Measurements from ENCODE around the gene HAND2. TPM values are rescaled to one million over a fixed set of nuclear protein-coding genes. Genes with fewer than 3 reads are reported as not detected.

HAND2 gene
- total RNA-seq, 4 donors from 2014 or later: 0.31 to 3.8 (median 1.8) TPM

DNA sequence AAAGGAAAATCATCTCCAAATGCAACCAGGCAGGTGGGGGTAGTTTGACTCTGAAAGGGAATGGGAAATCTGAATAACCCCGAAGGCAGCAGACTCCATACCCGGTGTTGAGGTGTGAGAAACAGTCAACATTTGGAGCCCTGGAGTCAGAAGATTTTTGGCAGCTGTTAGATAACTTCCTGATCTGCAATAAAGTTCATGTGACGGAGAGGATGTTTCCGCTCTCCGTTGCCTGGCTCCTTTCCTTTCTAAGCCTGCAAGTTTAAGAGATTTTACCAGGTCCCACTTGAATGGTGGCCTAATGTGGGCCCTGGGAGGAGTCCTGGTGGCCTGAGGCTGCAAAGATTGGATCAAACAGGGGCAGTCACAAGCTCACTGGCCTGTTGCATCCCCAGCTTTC is 27.7 kb downstream of the HAND2 start:
- 41 to 50% methylated on average over 5 of the region's 5 CpGs for WGBS, 2 donors
- DNase-seq: no peak
- H3K36me3 ChIP-seq: no peaks in the 10 kb centered on the region
- H3K9me3 ChIP-seq: peaks cover 0 to 4% (median 0%) of the 10 kb centered on the region in 3 donors
- H3K27me3 ChIP-seq: peaks cover 0 to 97% (median 24%) of the 10 kb centered on the region in 4 donors
- no peak overlapping the region for H3K4me3 ChIP-seq
- TF ChIP-seq, protein P1, sequence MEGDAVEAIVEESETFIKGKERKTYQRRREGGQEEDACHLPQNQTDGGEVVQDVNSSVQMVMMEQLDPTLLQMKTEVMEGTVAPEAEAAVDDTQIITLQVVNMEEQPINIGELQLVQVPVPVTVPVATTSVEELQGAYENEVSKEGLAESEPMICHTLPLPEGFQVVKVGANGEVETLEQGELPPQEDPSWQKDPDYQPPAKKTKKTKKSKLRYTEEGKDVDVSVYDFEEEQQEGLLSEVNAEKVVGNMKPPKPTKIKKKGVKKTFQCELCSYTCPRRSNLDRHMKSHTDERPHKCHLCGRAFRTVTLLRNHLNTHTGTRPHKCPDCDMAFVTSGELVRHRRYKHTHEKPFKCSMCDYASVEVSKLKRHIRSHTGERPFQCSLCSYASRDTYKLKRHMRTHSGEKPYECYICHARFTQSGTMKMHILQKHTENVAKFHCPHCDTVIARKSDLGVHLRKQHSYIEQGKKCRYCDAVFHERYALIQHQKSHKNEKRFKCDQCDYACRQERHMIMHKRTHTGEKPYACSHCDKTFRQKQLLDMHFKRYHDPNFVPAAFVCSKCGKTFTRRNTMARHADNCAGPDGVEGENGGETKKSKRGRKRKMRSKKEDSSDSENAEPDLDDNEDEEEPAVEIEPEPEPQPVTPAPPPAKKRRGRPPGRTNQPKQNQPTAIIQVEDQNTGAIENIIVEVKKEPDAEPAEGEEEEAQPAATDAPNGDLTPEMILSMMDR (IDR thresholded peaks at IDR 0.05): no peak
- TF ChIP-seq POLR2A (IDR thresholded peaks at IDR 0.05): no peak
- intact Hi-C loops (cut with DNase I): loop anchor here (10.0 kb wide), 1 partner anchor 187 kb away; no protein-coding TSS in a partner anchor
- H3K27ac ChIP-seq: no peak overlapping the region
- peaks cover 0 to 28% (median 9%) of the 10 kb centered on the region in 3 donors for H3K4me1 ChIP-seq

DNA sequence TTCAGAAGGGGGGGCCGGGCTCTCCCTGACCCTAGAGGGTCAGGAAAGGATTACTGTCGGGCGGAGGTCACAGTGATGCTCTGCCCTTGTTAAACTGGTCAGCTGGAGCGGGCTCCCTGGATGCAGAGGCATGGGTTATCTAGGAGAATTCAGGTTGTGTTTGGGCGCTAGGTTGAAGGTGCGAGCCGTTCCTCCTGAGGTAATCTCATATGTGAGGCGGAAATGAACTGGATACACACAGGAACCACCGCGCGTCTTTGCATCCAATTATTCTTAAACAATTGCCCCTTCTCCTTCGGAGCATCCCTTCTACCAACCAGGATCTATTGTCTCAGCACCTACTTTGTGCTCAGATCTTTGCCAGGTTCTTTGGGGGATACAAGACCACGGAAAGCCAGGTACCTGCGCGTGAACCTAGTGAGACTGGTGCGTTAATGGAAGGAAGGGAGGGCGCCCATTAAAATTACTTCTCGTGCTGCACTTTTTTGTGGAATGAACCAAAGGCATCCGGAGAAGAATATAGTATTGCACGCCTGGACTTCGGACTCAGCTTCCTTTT is 28.4 kb downstream of the HAND2 start:
- intact Hi-C loops (cut with DNase I): loop anchor here (10.0 kb wide), 1 partner anchor 187 kb away; no protein-coding TSS in a partner anchor
- Histone ChIP-seq H3K27me3 (peaks cover 0 to 97% (median 19%) of the 10 kb centered on the region in 4 donors), H3K27ac (no peak overlapping the region), H3K36me3 (no peaks in the 10 kb centered on the region), H3K4me3 (peak overlapping the region in 1 of 4 donors; percentile 54), H3K4me1 (peaks cover 0 to 25% (median 6%) of the 10 kb centered on the region in 3 donors), H3K9me3 (peaks cover 0 to 4% (median 0%) of the 10 kb centered on the region in 3 donors)
- WGBS, 2 donors: 46 to 49% methylated on average over 18 to 20 of the region's 21 CpGs
- TF ChIP-seq, protein P1 (IDR thresholded peaks at IDR 0.05): no peak
- no peak for TF ChIP-seq POLR2A (IDR thresholded peaks at IDR 0.05)
- DNase-seq: no peak

DNA sequence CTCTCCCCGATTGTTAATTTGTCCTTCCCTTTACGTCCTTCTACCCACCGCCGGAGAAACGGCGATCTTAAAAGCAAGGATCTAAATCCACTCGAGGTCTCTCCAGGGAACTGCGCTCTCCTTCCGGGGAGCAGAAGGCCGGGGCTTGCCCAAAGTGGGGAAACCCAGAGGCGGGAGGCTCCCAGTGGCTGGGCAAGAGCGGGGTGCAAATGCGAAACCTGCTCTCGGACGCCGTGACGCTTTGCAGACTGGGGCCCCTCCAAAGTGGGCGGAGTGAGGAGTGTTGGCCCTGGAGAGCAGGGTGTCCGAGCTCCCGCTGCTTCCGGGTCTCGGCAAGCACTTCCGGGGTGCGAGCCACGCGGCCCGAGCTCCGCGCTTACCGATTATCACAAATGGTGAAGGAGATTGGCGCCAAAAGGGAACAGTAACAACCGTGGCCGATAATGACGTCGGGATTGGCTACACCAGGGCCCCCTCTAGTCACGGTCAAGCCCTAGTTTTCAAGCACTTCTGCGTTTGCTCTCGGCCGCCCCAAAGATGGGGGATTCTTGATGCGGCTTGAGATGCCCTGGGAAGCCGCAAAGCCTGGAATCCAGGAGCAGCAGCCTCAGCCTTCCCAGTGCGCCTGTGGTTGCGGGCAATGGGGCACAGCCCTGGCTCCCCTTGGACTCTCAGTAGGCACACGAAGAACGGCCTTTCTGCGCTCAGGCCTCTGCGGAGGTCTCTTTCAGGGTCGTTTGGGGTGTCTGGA is 29.0 kb downstream of the HAND2 start:
- no peak overlapping the region for H3K27ac ChIP-seq
- H3K36me3 ChIP-seq: no peaks in the 10 kb centered on the region
- 30 to 67% methylated on average over 6 to 9 of the region's 48 CpGs for WGBS, 2 donors
- H3K27me3 ChIP-seq: peaks cover 0 to 95% (median 19%) of the 10 kb centered on the region in 4 donors
- peaks cover 0 to 19% (median 3%) of the 10 kb centered on the region in 3 donors for H3K4me1 ChIP-seq
- TF ChIP-seq POLR2A (IDR thresholded peaks at IDR 0.05): no peak
- TF ChIP-seq, protein P1 (IDR thresholded peaks at IDR 0.05): no peak
- H3K4me3 ChIP-seq: peak overlapping the region in 3 of 4 donors; percentile 23 to 54 (median 31)
- intact Hi-C loops (cut with DNase I): loop anchor here (10.0 kb wide), 1 partner anchor 186 kb away; no protein-coding TSS in a partner anchor
- peaks cover 0 to 4% (median 0%) of the 10 kb centered on the region in 3 donors for H3K9me3 ChIP-seq
- no peak for DNase-seq

DNA sequence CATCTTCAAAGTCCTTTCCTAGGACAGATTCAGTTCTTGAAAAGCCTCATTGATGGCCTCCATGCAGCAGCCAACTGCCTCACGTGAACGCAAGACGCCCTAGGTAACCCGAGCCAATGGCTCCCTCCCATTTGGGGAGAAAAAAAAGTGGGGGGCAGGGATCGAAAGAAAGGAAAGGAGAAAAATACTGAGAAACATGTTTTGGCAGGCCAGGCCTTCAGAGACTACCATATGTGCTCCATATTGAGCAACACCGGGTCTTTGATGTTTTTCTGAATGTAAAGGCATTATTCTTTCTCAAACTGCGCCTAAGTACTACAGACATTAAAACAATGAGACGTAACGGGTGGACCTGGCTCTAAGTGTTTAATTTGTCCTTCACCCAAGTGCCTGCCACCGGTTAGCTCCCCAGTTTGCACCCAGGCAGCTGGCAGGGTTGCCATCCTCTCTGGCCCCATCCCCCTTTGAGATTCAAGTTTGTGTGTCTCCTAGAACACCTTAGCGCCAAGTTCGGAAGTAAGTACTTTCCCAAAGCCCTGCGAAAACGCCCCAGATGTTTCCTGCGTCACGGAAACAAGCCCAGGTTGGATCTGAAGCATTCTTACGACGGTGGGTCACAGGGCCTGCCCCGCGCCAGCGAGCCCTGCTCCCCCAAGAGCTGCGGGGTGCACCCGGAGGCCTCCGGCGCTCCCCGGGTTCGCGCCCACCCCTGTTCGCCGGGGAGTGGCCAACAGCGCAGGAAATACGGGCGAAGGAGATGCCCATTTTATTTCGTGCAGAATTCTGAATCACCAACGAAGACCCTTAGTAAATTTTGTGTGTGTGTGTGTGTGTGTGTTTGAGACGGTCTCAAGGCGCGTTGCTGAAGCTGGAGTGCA is 30.1 kb downstream of the HAND2 start:
- peaks cover 0 to 89% (median 19%) of the 10 kb centered on the region in 4 donors for H3K27me3 ChIP-seq
- no peaks in the 10 kb centered on the region for H3K36me3 ChIP-seq
- TF ChIP-seq, protein P1 (IDR thresholded peaks at IDR 0.05): no peak
- no peak for TF ChIP-seq POLR2A (IDR thresholded peaks at IDR 0.05)
- peaks cover 0 to 4% (median 0%) of the 10 kb centered on the region in 3 donors for H3K9me3 ChIP-seq
- no peak overlapping the region for H3K27ac ChIP-seq
- no peak overlapping the region for H3K4me3 ChIP-seq
- H3K4me1 ChIP-seq: peaks cover 0 to 14% (median 3%) of the 10 kb centered on the region in 3 donors
- intact Hi-C loops (cut with DNase I): loop anchor here (10.0 kb wide), 1 partner anchor 185 kb away; no protein-coding TSS in a partner anchor
- DNase-seq: no peak
- 41 to 48% methylated on average over 13 to 33 of the region's 38 CpGs for WGBS, 2 donors
